GM18526 (cell line): ENCODE data around the gene GALNS.
A peak's percentile ranks its signal among the peaks of the same experiment; 100 is the strongest.

Experiments used
- POLR2A ChIP-seq: IDR thresholded peaks from 3 replicates; pipeline ENCODE4 v1.6.1; 2011; ENCODE audit not compliant: insufficient read length; ENCODE audit errors: extremely low read depth

Gene GALNS

GRCh38 chr16:88822281-88823040 is 34.3 kb downstream of the GALNS start:
- TF ChIP-seq POLR2A = no peak

DNA sequence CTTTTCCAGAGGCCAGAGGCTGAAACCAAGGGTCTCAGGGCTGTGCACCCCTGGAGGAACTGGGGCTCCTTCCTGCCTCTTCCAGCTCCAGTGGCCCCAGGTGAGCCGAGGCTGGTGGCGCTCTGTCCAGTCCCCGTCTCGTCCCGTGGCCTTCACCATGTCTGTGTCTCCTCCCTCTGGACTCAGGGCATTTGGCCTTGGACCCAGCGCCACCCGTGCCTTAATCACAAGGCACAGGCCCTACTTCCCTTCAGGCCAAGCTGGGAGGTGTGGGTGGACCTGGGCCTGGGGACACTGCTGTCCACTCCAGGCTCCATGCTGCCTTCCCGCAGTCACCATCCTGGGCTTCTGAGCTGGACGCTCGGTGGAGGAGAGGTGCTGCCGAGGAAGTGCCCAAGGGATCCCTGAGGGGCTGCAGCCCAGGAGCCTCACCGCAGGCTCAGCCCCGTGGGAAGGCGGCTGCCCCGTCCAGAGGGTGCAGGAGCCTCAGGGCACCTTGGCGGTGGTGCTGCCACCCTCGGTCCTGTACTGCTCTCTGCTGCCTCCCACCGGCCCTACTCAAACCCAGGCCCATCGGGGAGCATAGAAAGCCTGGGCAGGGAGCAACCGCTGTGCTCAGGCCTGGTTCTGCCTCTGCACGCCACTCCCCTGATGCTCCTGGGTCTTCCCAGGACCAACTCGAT is 35.4 kb downstream of the GALNS start:
- no peak for TF ChIP-seq POLR2A

DNA sequence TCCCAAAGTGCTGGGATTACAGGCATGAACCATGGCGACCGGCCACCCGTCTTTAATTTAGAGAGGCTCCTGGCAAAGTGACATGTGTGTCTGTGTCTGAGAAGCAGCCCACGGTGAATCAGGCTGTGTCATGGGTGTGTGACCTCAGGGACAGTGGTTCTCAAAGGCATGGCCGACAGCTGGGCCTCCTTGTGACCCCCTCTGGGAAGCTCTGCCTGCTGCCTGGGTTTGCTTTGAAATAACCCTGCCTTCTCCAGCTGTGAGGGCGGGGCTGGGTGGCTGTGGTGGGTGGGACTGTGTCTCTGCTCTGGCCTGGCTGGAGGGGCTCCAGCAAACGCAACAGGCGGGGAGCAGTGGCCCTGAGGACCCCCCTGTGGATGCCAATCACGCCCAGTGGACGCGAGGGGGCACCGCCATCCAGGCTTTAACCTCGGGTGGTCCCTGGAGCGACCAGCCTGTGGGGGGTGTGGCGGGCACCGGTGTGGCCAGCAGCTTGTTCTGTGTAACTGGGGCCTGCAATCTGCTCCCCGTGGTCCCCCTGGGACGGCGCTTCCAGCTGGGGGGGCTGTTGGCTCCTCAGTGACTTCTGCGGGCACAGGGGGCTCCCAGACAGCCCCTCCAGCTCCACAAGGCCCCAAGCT is 36.2 kb downstream of the GALNS start:
- no peak for TF ChIP-seq POLR2A

DNA sequence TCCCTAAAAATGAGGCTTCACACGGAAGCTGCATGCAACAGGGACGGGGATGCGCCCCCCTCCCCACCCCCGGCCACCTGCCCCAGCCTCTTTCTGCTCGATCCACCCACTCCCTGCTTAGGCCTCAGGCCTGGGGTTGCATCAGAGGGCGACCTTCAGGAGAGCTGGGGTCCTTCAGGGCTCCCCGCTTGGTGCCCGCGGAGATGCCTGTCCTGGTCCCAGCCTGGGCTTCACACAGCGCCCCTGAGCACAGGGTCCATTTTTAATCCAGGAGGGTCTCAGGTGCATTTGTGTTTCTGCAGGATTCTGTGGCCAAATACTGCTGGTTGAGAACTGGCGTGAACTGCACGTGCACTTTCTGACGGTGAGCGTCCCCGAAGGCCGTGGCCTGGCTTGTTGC is 37.6 kb downstream of the GALNS start:
- no peak for TF ChIP-seq POLR2A

GRCh38 chr16:88818575-88818874 is 38.2 kb downstream of the GALNS start:
- no peak for TF ChIP-seq POLR2A

- TF ChIP-seq POLR2A = no peak
Observed at GRCh38 chr16:88817785-88818574, 38.8 kb downstream of the GALNS start.

- TF ChIP-seq POLR2A = no peak
Observed at GRCh38 chr16:88816736-88817535, 39.8 kb downstream of the GALNS start.

DNA sequence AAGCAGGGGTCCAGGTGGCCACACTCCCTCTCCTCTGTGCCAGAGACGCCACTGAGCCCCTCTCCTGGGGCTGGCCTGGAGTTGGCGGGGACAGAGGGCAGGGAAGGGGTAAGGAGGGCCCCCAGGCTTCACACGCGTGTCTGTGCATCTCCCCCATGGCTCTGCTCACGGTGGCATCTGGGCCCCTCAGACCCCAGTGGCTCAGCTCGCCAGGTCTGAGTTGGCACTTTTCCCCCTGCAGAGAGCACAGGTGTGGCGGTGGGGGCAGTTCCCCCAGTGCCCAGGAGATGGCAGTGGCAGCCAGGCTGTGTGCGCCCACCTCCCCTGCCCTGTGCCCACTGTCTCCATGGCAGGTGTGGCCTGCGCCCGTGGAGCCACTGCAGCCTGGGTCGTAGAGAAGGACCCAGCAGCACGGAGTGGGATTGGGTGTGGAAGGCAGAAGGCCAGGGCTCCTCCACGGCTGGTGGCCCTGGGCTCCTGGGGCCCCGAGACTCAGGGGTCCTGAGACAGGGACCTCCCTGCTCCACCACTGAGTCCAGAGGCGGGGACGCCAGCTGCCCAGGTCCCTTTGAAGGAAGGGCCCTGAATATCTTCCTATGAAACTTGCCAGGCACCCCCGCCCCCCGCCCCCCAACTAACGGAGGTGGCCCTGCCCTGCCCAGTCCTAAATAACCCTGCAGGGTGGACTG is 40.7 kb downstream of the GALNS start:
- TF ChIP-seq POLR2A = no peak

GRCh38 chr16:88815227-88815626 is 41.5 kb downstream of the GALNS start:
- TF ChIP-seq POLR2A = no peak

DNA sequence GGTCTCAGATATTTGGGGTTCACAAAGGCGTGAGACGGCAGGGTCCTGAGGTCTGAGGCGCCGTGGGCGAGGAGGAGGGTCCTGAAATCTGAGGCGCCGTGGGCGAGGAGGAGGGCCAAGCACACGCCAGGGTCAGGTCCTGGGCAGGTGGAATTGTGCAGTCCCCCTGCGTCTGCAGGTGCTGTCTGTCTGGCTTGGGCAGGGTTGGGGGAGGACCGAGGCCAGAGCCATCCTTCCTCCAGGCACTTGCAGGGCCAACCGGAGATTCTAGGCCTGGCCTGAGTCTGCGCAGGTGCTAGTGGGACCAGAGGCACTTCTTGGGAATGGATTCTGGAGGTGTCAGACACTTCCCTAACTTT is 42.6 kb downstream of the GALNS start:
- TF ChIP-seq POLR2A = no peak

- TF ChIP-seq POLR2A = no peak
Observed at GRCh38 chr16:88813269-88814143, 43.2 kb downstream of the GALNS start.

DNA sequence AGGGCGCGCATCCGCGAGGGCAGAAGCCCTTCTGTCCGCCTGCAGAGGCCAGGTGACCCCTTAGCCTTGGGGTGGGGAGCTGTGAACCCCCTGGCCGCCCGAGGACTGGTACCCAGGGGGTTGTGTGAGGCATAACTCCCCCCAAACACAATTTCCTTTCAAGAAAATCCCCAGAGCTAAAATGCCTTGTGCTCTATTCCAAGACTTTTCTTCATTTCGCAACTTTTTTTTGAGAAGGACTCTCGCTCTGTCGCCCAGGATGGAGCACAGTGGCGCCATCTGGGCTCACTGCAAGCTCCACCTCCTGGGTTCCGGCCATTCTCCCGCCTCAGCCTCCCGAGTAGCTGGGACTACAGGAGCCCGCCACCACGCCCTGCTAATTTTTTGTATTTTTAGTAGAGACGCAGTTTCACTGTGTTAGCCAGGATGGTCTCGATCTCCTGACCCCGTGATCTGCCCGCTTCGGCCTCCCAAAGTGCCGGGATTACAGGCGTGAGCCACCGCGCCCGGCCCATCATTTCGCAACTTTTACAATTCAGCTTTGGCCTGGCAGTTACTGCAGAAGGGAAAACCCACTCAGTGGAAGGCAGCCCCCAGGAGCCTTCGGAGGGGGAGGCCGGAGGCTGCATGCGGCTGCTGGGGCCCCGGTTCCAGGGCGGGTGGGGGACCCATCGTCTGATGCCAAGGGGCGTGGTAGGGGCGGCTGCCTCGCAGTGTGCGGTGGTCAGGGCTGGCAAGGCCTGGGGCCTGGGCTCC is 44.1 kb downstream of the GALNS start:
- TF ChIP-seq POLR2A = no peak

DNA sequence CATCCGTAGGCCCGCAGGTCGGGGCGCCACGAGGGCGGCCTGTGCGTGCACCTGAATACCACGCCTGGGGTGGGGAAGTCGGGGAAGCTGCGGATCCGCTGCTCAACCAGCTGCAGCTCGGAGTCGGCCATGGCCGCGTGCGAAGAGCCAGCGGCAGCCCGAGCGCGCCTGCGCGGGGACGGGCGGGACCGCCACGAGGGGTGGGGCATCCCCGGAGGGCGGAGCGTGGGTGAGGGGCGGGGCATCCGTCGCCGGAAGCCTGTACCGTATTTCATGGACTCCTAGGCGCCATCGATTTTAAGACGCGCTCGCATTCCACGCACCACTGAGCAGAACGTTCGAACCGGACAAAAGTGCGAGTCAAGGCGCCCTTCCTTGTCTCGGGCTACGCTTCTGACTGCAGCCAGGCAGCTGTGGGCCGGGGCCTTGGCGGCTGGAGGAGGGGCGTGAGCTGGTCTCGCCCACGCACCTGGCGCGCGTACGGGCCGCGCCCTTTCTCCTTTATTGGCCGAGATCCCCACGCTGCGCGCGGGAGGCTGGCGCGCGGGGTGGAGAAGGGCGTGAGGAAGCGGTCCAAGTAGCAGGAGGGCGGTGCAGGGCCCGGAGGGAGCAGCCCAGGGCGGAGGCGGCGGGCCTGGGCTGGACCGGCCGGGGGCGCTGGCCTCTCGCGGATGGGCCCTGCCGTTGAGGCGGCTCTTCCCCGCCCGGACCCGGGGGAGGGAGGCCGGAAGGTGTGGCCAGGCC is 44.8 kb downstream of the GALNS start, which contains the start of gene APRT:
Gene APRT (minus strand): TSS at position 160 of the 744 bp plus-strand sequence. CDS start 29 bp downstream, at position 131.
- peak; percentile 83 for TF ChIP-seq POLR2A
